ENCODE measurements around the gene LRRC75B.

- TF ChIP-seq EZH2 (IDR thresholded peaks at IDR 0.05; ENCODE audit: borderline replicate concordance, low read depth, low read length, severe bottlenecking): no peak
- no peak for TF ChIP-seq POLR2A (IDR thresholded peaks at IDR 0.05; ENCODE audit: low read depth, low read length)
Measured at GRCh38 chr22:24566899-24567511, 25.9 kb downstream of the LRRC75B start.
